ENCODE results near the gene SAP30L.

GRCh38 chr5:154466671-154467070 is 20.9 kb downstream of the SAP30L start:
- TF ChIP-seq POLR2A (IDR thresholded peaks at IDR 0.05; ENCODE audit: low read length) (no peak), GATA1 (IDR thresholded peaks at IDR 0.05; ENCODE audit: low read depth, low read length) (no peak)

Measured in erythroblast (primary cell).